Thoracic aorta (tissue), 2 donors: ENCODE results near the gene TOM1L2. TPM values are rescaled to one million over a fixed set of nuclear protein-coding genes. Genes with fewer than 3 reads are reported as not detected.

ENCODE experiments used
- ATAC-seq: fragments of 150-250 bp; one replicate; pipeline ENCODE4 v1.8.0; 2017; ENCODE audit warnings: low read depth; ENCODE audit not compliant: insufficient number of reproducible peaks, low FRiP score
- DNase-seq: peaks from one replicate; pipeline ENCODE4 v3.0.0-alpha.2; 2020; ENCODE audit warnings: low spot score
- H3K27ac ChIP-seq, 2 donors: fragments of 200-600 bp; sonication (generic); 1 replicate in 1 of 2; 2 replicates in 1 of 2; pipeline ENCODE4 v1.5.1; 2016; ENCODE audit warnings: mild to moderate bottlenecking in 2 of 2, moderate library complexity in 2 of 2
- H3K27me3 ChIP-seq: fragments of 200-600 bp; sonication (generic); replicated peaks from 2 replicates; pipeline ENCODE4 v1.6.0; 2016; ENCODE audit warnings: mild to moderate bottlenecking; ENCODE audit not compliant: insufficient read depth
- H3K36me3 ChIP-seq: fragments of 200-600 bp; sonication (generic); one replicate; pipeline ENCODE4 v1.5.1; 2016
- H3K4me1 ChIP-seq, 2 donors: fragments of 200-600 bp; sonication (generic); 1 replicate in 1 of 2; 2 replicates in 1 of 2; pipeline versions ENCODE4 v1.5.1 to v1.6.0; 2016; ENCODE audit warnings: low read depth in 2 of 2, mild to moderate bottlenecking in 1 of 2; ENCODE audit not compliant: control insufficient read depth in 1 of 2
- H3K4me3 ChIP-seq: fragments of 200-600 bp; sonication (generic); 2 replicates; pipeline ENCODE4 v1.5.1; 2016; ENCODE audit warnings: mild to moderate bottlenecking
- H3K9me3 ChIP-seq: fragments of 200-600 bp; sonication (generic); 2 replicates; pipeline ENCODE4 v1.5.1; 2016
- total RNA-seq, 2 donors: library from RNA; depleted of rRNA; stranded (reverse); fragments of >200 nt; gene quantifications; one replicate each; pipeline versions ENCODE4 v1.1.0 to v1.2.3, GENCODE V29; 2016
- TF ChIP-seq, protein P1 (sequence below): fragments of 200-600 bp; sonication (generic); IDR thresholded peaks from one replicate; pipeline ENCODE4 v1.5.1; 2019; ENCODE audit warnings: antibody characterized with exemption

The TOM1L2 gene
- total RNA-seq, 2 donors from 2014 or later = 63.4 to 185 TPM

DNA sequence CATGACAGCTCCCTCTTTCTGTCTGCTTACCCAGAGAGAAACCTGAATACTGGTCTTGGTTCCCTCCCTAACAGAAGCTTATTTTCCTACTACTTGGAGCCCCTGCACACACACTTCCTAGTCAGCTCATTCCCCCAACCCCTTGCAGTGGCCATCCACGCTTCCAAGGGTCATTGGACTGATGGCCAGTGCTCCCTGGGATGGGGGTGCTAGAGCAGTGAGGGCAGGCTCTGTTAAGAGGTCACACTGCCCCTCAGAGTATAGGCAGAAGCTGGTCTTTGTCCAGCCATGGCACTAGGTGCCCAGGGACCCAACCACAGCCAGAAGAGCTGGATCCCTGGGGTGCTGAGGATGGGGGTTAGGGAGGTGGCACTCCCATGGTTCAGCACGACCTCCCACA lies 13.0 kb upstream of the TOM1L2 start:
- Histone ChIP-seq H3K27ac (no peak overlapping the region), H3K9me3 (no peaks in the 10 kb centered on the region), H3K27me3 (no peaks in the 10 kb centered on the region), H3K4me3 (no peak overlapping the region), H3K4me1 (no peaks in the 10 kb centered on the region), H3K36me3 (no peaks in the 10 kb centered on the region)
- TF ChIP-seq, protein P1, sequence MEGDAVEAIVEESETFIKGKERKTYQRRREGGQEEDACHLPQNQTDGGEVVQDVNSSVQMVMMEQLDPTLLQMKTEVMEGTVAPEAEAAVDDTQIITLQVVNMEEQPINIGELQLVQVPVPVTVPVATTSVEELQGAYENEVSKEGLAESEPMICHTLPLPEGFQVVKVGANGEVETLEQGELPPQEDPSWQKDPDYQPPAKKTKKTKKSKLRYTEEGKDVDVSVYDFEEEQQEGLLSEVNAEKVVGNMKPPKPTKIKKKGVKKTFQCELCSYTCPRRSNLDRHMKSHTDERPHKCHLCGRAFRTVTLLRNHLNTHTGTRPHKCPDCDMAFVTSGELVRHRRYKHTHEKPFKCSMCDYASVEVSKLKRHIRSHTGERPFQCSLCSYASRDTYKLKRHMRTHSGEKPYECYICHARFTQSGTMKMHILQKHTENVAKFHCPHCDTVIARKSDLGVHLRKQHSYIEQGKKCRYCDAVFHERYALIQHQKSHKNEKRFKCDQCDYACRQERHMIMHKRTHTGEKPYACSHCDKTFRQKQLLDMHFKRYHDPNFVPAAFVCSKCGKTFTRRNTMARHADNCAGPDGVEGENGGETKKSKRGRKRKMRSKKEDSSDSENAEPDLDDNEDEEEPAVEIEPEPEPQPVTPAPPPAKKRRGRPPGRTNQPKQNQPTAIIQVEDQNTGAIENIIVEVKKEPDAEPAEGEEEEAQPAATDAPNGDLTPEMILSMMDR = no peak
- no peak for DNase-seq
- ATAC-seq = no peak

DNA sequence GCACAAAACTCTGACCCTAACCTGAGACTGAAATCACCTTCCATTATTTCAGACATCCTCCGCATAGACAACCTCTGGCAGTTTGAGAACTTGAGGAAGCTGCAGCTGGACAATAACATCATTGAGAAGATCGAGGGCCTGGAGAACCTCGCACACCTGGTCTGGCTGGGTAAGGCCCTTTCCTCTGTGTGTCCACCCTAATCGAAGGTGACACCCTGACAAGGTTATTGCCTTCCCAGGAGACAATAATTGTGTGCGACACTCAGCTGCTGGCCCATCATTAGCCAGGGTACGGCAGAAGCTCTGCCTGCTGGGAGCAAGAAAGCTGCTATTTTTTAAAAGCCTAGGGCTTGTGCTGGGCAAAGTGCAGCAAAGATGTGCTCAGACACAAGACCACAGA lies 11.6 kb upstream of the TOM1L2 start:
- DNase-seq = no peak
- H3K4me1 ChIP-seq = no peaks in the 10 kb centered on the region
- H3K9me3 ChIP-seq = no peaks in the 10 kb centered on the region
- no peaks in the 10 kb centered on the region for H3K27me3 ChIP-seq
- no peak overlapping the region for H3K4me3 ChIP-seq
- H3K36me3 ChIP-seq = no peaks in the 10 kb centered on the region
- no peak for ATAC-seq
- TF ChIP-seq, protein P1 = no peak
- no peak overlapping the region for H3K27ac ChIP-seq

DNA sequence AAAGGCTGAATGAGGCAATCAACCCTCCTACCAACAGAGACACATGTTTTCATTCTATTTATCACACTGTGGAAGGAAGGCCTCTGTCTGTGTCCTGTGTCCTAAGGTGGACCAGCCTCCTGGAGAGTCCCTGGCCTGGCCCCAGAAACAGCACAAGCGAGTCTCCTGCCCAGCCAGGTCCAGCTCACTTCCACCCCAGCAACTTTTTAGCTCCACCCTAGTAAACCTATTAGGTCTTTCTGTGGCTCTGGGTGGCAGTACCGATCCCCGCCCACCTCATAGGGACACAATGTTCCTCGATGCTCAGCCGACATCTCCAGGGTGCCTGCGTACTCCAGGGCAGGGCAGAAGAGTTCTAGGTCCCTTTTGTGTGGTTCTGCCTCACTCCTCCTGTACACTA lies 11.2 kb upstream of the TOM1L2 start:
- ATAC-seq (no peak), DNase-seq (no peak)
- H3K27me3 ChIP-seq = no peaks in the 10 kb centered on the region
- no peaks in the 10 kb centered on the region for H3K9me3 ChIP-seq
- no peak overlapping the region for H3K4me3 ChIP-seq
- H3K4me1 ChIP-seq = no peaks in the 10 kb centered on the region
- TF ChIP-seq, protein P1 = no peak
- H3K27ac ChIP-seq = no peak overlapping the region
- no peaks in the 10 kb centered on the region for H3K36me3 ChIP-seq

DNA sequence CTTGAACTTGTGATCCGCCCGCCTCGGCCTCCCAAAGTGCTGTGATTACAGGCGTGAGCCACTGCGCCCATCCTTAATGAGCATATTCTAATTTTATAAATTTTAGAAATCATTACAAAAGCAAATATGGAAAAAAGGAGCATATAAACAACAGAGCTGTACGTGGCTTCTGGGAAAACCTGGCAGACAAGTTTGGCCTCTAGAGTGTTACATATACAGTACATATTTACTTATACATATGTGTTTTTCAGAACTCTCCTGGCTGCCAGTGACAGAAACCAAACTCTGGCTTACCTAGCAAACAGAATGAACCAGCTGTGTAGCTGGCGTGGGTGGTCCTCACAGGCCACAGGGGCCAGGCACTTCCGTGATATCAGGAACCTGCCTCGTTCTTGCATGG lies 10.6 kb upstream of the TOM1L2 start:
- no peak overlapping the region for H3K4me3 ChIP-seq
- H3K4me1 ChIP-seq = no peaks in the 10 kb centered on the region
- no peak overlapping the region for H3K27ac ChIP-seq
- no peaks in the 10 kb centered on the region for H3K27me3 ChIP-seq
- H3K9me3 ChIP-seq = no peaks in the 10 kb centered on the region
- TF ChIP-seq, protein P1 = no peak
- DNase-seq (no peak), ATAC-seq (no peak)
- H3K36me3 ChIP-seq = no peaks in the 10 kb centered on the region

DNA sequence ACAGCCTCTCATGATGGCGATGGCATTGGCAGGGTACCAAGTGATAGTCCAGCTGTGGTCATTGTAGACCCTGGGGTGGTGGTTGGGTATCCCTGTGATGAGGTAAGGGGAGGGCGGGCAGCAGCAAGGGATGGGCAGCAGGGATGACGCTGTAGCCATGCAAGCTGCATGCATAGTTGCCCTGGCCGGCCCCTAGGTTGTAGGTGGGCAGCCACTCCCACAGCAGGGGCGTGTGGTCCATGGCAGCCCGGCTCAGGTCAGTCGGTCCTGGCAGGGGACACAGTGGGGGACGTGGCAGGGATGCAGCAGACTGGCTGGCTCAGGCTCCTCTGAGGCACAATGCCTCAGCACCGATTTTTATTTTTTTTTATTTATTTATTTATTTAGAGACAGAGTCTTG lies 9.1 kb upstream of the TOM1L2 start:
- ATAC-seq (no peak), DNase-seq (no peak)
- Histone ChIP-seq H3K27ac (no peak overlapping the region), H3K4me3 (no peak overlapping the region), H3K27me3 (no peaks in the 10 kb centered on the region), H3K4me1 (no peaks in the 10 kb centered on the region), H3K36me3 (no peaks in the 10 kb centered on the region), H3K9me3 (no peaks in the 10 kb centered on the region)
- TF ChIP-seq, protein P1 = no peak
